ENCODE measurements around the gene WNT2B.
A peak's percentile ranks its signal among the peaks of the same experiment; 100 is the strongest.

WNT2B gene

GRCh38 chr1:112502826-112503225, 5.9 kb upstream of the WNT2B start:
- CTCF ChIA-PET: interaction anchor here (0.5 to 2.2 kb wide), 4 partner anchors 36 to 122 kb away, joined by 4 to 12 read pairs (median 7); no protein-coding TSS in a partner anchor

GRCh38 chr1:112504001-112504660, 4.6 kb upstream of the WNT2B start:
- no peak for TF ChIP-seq ZNF350 (tag by site-specific recombination; IDR thresholded peaks at IDR 0.05)
- peak; percentile 54 for TF ChIP-seq ZFHX2 (tag by site-specific recombination; conservative IDR thresholded peaks at IDR 0.05)
- peak; percentile 67 for TF ChIP-seq EGR2 (tag by site-specific recombination; IDR thresholded peaks at IDR 0.05; ENCODE audit: low read depth)
- Histone ChIP-seq H3K4me1 (ENCODE audit: control insufficient read depth, insufficient read depth, low read length) (peaks cover 3% of the 10 kb centered on the region; the same call in 1 of the 2 replicates), H3K27ac (ENCODE audit: extremely low read depth, low read depth, low read length) (no peak overlapping the region), H3K36me3 (ENCODE audit: control insufficient read depth in 2 of 2, insufficient read depth in 1 of 2, low read length in 2 of 2) (no peaks in the 10 kb centered on the region), H3K4me3 (ENCODE audit: low read depth, low read length) (no peak overlapping the region), H3K9me3 (ENCODE audit: control insufficient read depth, insufficient read depth, low read depth, low read length) (no peaks in the 10 kb centered on the region)
- ChIA-PET POLR2A (no interaction called here), CTCF (interaction anchor here (1.1 to 1.4 kb wide), 2 partner anchors 110 to 112 kb away, joined by 3 to 4 read pairs; no protein-coding TSS in a partner anchor)

More at GRCh38 chr1:112502826-112503225, 5.9 kb upstream of the WNT2B start:
- Histone ChIP-seq H3K27ac (ENCODE audit: extremely low read depth, low read depth, low read length) (no peak overlapping the region), H3K4me1 (ENCODE audit: control insufficient read depth, insufficient read depth, low read length) (peaks cover 3% of the 10 kb centered on the region; the same call in 1 of the 2 replicates), H3K4me3 (ENCODE audit: low read depth, low read length) (no peak overlapping the region), H3K36me3 (ENCODE audit: control insufficient read depth in 2 of 2, insufficient read depth in 1 of 2, low read length in 2 of 2) (no peaks in the 10 kb centered on the region), H3K9me3 (ENCODE audit: control insufficient read depth, insufficient read depth, low read depth, low read length) (no peaks in the 10 kb centered on the region)
- TF ChIP-seq ZNF777 (tag by site-specific recombination; IDR thresholded peaks at IDR 0.05; ENCODE audit: borderline replicate concordance): no peak
- no peak for TF ChIP-seq ZNF354C (tag by site-specific recombination; IDR thresholded peaks at IDR 0.05; ENCODE audit: borderline replicate concordance, low read depth)
- no peak for TF ChIP-seq ZBTB20 (tag by site-specific recombination; IDR thresholded peaks at IDR 0.05)
- POLR2A ChIA-PET: no interaction called here

GRCh38 chr1:112504661-112505399, 3.9 kb upstream of the WNT2B start:
- Histone ChIP-seq H3K27ac (ENCODE audit: extremely low read depth, low read depth, low read length) (no peak overlapping the region), H3K9me3 (ENCODE audit: control insufficient read depth, insufficient read depth, low read depth, low read length) (no peaks in the 10 kb centered on the region), H3K4me3 (ENCODE audit: low read depth, low read length) (no peak overlapping the region), H3K36me3 (ENCODE audit: control insufficient read depth in 2 of 2, insufficient read depth in 1 of 2, low read length in 2 of 2) (no peaks in the 10 kb centered on the region), H3K4me1 (ENCODE audit: control insufficient read depth, insufficient read depth, low read length) (peaks cover 3% of the 10 kb centered on the region; the same call in 1 of the 2 replicates)
- CTCF ChIA-PET: interaction anchor here (0.7 to 1.4 kb wide), 3 partner anchors 109 to 287 kb away, joined by 3 to 4 read pairs (median 4); no protein-coding TSS in a partner anchor
- POLR2A ChIA-PET: no interaction called here
- TF ChIP-seq ZNF146 (tag by site-specific recombination; IDR thresholded peaks at IDR 0.05) (no peak), ZNF791 (tag by site-specific recombination; IDR thresholded peaks at IDR 0.05) (no peak), ZFP37 (tag by site-specific recombination; IDR thresholded peaks at IDR 0.05) (no peak), ZNF221 (tag by site-specific recombination; IDR thresholded peaks at IDR 0.05; ENCODE audit: borderline replicate concordance) (no peak), PRDM2 (tag by site-specific recombination; IDR thresholded peaks at IDR 0.05; ENCODE audit: borderline replicate concordance) (no peak), ZNF560 (tag by site-specific recombination; IDR thresholded peaks at IDR 0.05; ENCODE audit: borderline replicate concordance) (no peak), ZNF19 (tag by site-specific recombination; IDR thresholded peaks at IDR 0.05; ENCODE audit: low read depth) (no peak), KLF8 (tag by site-specific recombination; IDR thresholded peaks at IDR 0.05) (no peak), ZNF555 (tag by site-specific recombination; conservative IDR thresholded peaks at IDR 0.05) (no peak), WT1 (tag by site-specific recombination; IDR thresholded peaks at IDR 0.05) (no peak), ZNF449 (tag by site-specific recombination; IDR thresholded peaks at IDR 0.05) (no peak), ZNF488 (tag by site-specific recombination; IDR thresholded peaks at IDR 0.05) (no peak), ZNF274 (IDR thresholded peaks at IDR 0.05; ENCODE audit: low read length) (no peak), ZNF274 (tag by site-specific recombination; IDR thresholded peaks at IDR 0.05; ENCODE audit: borderline replicate concordance) (no peak)
